WTC11 (cell line): ENCODE measurements around the gene KAT7. TPM values are rescaled to one million over a fixed set of nuclear protein-coding genes. Genes with fewer than 3 reads are reported as not detected.
A peak's percentile ranks its signal among the peaks of the same experiment; 100 is the strongest.

ENCODE experiments used
- ATAC-seq: fragments of 200-7000 bp; cut with Tn5 transposase; 2 replicates; pipeline ENCODE4 v1.10.0; 2021; ENCODE audit warnings: mild to moderate bottlenecking, moderate library complexity
- CTCF ChIA-PET: fragments of 300-600 bp; sonication (Branson Sonifier 250); formaldehyde crosslinking; loops from one replicate; lab custom pipeline; 2021; ENCODE audit warnings: antibody characterized with exemption; lab: Charles Lee
- POLR2A ChIA-PET: fragments of 350-600 bp; sonication (Branson Sonifier 250); formaldehyde crosslinking; loops from one replicate; lab custom pipeline; 2021; ENCODE audit warnings: antibody characterized with exemption; lab: Charles Lee
- DNase-seq: peaks from one replicate; pipeline ENCODE4 v3.0.0; 2021; ENCODE audit warnings: low spot score
- H3K27ac Mint-ChIP-seq: 2 replicates; pipeline ENCODE4 v1.8.0; 2021; ENCODE audit warnings: mixed read lengths
- H3K27me3 Mint-ChIP-seq: 2 replicates; pipeline ENCODE4 v1.8.0; 2021; ENCODE audit warnings: low read depth, mild to moderate bottlenecking, moderate library complexity, mixed read lengths
- H3K36me3 Mint-ChIP-seq: 2 replicates; pipeline ENCODE4 v1.8.0; 2021; ENCODE audit warnings: mixed read lengths
- H3K4me1 Mint-ChIP-seq: 2 replicates; pipeline ENCODE4 v1.8.0; 2022; ENCODE audit warnings: mixed read lengths
- H3K4me3 Mint-ChIP-seq: 2 replicates; pipeline ENCODE4 v1.8.0; 2021; ENCODE audit warnings: mild to moderate bottlenecking, moderate library complexity, mixed read lengths
- H3K9me3 Mint-ChIP-seq: 2 replicates; pipeline ENCODE4 v1.8.0; 2021; ENCODE audit warnings: mixed read lengths
- AR ChIP-seq: fragments of 250-450 bp; sonication (Bioruptor Pico); IDR thresholded peaks from 2 replicates; pipeline ENCODE4 v1.9.0; 2021; ENCODE audit warnings: mild to moderate bottlenecking
- ATF2 ChIP-seq: sonication (generic); formaldehyde crosslinking; IDR thresholded peaks from 2 replicates; pipeline ENCODE4 v1.8.1; 2022; ENCODE audit warnings: low read depth, missing genetic modification reagents, borderline replicate concordance
- FOXK1 ChIP-seq: sonication (generic); formaldehyde crosslinking; IDR thresholded peaks from 2 replicates; pipeline ENCODE4 v1.8.0; 2022; ENCODE audit warnings: mild to moderate bottlenecking, moderate library complexity, missing genetic modification reagents
- GABPB1 ChIP-seq: sonication (generic); formaldehyde crosslinking; IDR thresholded peaks from 2 replicates; pipeline ENCODE4 v1.8.1; 2023; ENCODE audit warnings: mild to moderate bottlenecking, missing genetic modification reagents
- JAZF1 ChIP-seq: fragments of 250-450 bp; sonication (Bioruptor Pico); IDR thresholded peaks from 2 replicates; pipeline ENCODE4 v1.9.0; 2021; ENCODE audit warnings: moderate library complexity, mild to moderate bottlenecking, inconsistent platforms
- MAX ChIP-seq: sonication (generic); formaldehyde crosslinking; IDR thresholded peaks from 2 replicates; pipeline ENCODE4 v1.8.0; 2022; ENCODE audit warnings: mild to moderate bottlenecking, missing genetic modification reagents
- NFE2L1 ChIP-seq: sonication (generic); formaldehyde crosslinking; IDR thresholded peaks from 2 replicates; pipeline ENCODE4 v1.8.1; 2023; ENCODE audit warnings: missing genetic modification reagents
- NR1H2 ChIP-seq: sonication (generic); formaldehyde crosslinking; IDR thresholded peaks from 2 replicates; pipeline ENCODE4 v1.9.0; 2021; ENCODE audit warnings: mild to moderate bottlenecking, moderate library complexity, missing genetic modification reagents
- PRDM15 ChIP-seq: sonication (generic); formaldehyde crosslinking; IDR thresholded peaks from 2 replicates; pipeline ENCODE4 v1.8.0; 2022; ENCODE audit warnings: missing genetic modification reagents
- RELA ChIP-seq: sonication (generic); formaldehyde crosslinking; IDR thresholded peaks from 2 replicates; pipeline ENCODE4 v1.8.1; 2022; ENCODE audit warnings: missing genetic modification reagents, mild to moderate bottlenecking, borderline replicate concordance
- SMAD3 ChIP-seq: sonication (generic); formaldehyde crosslinking; IDR thresholded peaks from 2 replicates; pipeline ENCODE4 v1.8.0; 2022; ENCODE audit warnings: missing genetic modification reagents, mild to moderate bottlenecking, borderline replicate concordance
- TP53 ChIP-seq: sonication (generic); formaldehyde crosslinking; IDR thresholded peaks from 2 replicates; pipeline ENCODE4 v1.8.1; 2023; ENCODE audit warnings: mild to moderate bottlenecking, missing genetic modification reagents
- ZNF425 ChIP-seq: fragments of 250-450 bp; sonication (Bioruptor Pico); conservative IDR thresholded peaks from 2 replicates; pipeline ENCODE4 v1.9.0; 2021; ENCODE audit warnings: mild to moderate bottlenecking
- total RNA-seq: library from RNA; stranded (reverse); gene quantifications from 3 replicates; pipeline ENCODE4 v1.2.3, GENCODE V29; 2021
- TF ChIP-seq, protein P1 (sequence below): sonication (generic); formaldehyde crosslinking; IDR thresholded peaks from 2 replicates; pipeline ENCODE4 v1.8.1; 2023; ENCODE audit warnings: mild to moderate bottlenecking, missing genetic modification reagents
- TF ChIP-seq, protein P2 (sequence below): sonication (generic); formaldehyde crosslinking; IDR thresholded peaks from 2 replicates; pipeline ENCODE4 v1.8.0; 2022; ENCODE audit warnings: mild to moderate bottlenecking, missing genetic modification reagents
- TF ChIP-seq, protein P3 (sequence below): sonication (generic); formaldehyde crosslinking; IDR thresholded peaks from 2 replicates; pipeline ENCODE4 v1.8.1; 2023; ENCODE audit warnings: mild to moderate bottlenecking, missing genetic modification reagents

KAT7 gene
- total RNA-seq, 1 experiment from 2014 or later: 199 TPM

DNA sequence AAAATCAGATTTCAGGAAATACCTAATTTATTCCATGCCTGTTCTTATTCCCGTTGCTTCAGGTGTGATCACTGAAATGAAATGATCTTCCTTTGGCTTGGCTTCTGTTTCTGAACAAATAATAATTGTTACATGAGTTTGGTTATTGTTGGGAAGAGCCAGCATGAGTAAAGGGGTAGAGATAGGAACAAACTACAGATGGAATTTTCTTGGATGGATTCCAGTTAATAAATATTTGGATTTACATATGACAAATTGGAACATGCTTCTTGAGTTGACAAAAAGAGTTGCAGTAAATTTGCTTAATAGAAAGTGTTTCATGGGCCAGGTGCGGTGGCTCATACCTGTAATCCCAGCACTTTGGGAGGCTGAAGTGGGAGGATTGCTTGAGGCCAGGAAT, 31.2 kb downstream of the KAT7 start (continued):
- TF ChIP-seq PRDM15 (CRISPR knock-in tag) (no peak), TP53 (no peak), ZNF425 (CRISPR knock-in tag) (no peak), SMAD3 (CRISPR knock-in tag) (no peak), JAZF1 (no peak), ATF2 (CRISPR knock-in tag) (no peak), RELA (CRISPR knock-in tag) (no peak)
- TF ChIP-seq, protein P1, sequence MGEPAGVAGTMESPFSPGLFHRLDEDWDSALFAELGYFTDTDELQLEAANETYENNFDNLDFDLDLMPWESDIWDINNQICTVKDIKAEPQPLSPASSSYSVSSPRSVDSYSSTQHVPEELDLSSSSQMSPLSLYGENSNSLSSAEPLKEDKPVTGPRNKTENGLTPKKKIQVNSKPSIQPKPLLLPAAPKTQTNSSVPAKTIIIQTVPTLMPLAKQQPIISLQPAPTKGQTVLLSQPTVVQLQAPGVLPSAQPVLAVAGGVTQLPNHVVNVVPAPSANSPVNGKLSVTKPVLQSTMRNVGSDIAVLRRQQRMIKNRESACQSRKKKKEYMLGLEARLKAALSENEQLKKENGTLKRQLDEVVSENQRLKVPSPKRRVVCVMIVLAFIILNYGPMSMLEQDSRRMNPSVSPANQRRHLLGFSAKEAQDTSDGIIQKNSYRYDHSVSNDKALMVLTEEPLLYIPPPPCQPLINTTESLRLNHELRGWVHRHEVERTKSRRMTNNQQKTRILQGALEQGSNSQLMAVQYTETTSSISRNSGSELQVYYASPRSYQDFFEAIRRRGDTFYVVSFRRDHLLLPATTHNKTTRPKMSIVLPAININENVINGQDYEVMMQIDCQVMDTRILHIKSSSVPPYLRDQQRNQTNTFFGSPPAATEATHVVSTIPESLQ: no peak

DNA sequence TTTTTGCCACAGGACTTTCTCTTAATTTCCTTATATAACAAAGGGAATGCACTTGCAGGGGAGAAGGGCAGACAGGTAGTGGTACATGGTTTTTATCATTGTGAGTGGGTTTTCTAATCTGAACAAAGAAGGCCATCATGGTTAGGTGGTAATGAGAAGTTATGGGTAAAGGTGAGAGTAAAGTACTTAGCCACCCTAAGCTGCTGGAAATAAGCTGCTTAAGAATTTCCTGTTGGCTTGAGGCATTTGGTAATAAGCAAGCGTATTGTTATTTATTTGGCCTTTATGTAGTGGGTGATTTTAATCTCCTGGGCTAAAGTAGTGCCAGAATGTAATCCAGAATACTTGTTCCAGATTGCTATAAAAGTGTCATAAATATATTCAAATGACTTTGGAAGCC, 32.3 kb downstream of the KAT7 start:
- POLR2A ChIA-PET: interaction anchor here (0.6 kb wide), 1 partner anchor 292 kb away, joined by 7 read pairs; no protein-coding TSS in a partner anchor
- Mint-ChIP-seq H3K4me3 (no peak overlapping the region), H3K27ac (peak overlapping the region; percentile 69; the same call in 1 of the 2 replicates), H3K36me3 (peaks cover 80% of the 10 kb centered on the region), H3K27me3 (no peaks in the 10 kb centered on the region), H3K9me3 (no peaks in the 10 kb centered on the region), H3K4me1 (peaks cover 75% of the 10 kb centered on the region)
- no peak for DNase-seq
- CTCF ChIA-PET: interaction anchor here (0.6 kb wide), 2 partner anchors 102 to 427 kb away, joined by 3 read pairs; no protein-coding TSS in a partner anchor
- ATAC-seq: no peak
- TF ChIP-seq GABPB1 (CRISPR knock-in tag): no peak
- TF ChIP-seq MAX (CRISPR knock-in tag): no peak
- no peak for TF ChIP-seq NR1H2 (CRISPR knock-in tag)
- TF ChIP-seq, protein P2, sequence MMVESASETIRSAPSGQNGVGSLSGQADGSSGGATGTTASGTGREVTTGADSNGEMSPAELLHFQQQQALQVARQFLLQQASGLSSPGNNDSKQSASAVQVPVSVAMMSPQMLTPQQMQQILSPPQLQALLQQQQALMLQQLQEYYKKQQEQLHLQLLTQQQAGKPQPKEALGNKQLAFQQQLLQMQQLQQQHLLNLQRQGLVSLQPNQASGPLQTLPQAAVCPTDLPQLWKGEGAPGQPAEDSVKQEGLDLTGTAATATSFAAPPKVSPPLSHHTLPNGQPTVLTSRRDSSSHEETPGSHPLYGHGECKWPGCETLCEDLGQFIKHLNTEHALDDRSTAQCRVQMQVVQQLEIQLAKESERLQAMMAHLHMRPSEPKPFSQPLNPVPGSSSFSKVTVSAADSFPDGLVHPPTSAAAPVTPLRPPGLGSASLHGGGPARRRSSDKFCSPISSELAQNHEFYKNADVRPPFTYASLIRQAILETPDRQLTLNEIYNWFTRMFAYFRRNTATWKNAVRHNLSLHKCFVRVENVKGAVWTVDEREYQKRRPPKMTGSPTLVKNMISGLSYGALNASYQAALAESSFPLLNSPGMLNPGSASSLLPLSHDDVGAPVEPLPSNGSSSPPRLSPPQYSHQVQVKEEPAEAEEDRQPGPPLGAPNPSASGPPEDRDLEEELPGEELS: no peak
- no peak for TF ChIP-seq NFE2L1
- TF ChIP-seq RELA (CRISPR knock-in tag): no peak
- TF ChIP-seq, protein P3, sequence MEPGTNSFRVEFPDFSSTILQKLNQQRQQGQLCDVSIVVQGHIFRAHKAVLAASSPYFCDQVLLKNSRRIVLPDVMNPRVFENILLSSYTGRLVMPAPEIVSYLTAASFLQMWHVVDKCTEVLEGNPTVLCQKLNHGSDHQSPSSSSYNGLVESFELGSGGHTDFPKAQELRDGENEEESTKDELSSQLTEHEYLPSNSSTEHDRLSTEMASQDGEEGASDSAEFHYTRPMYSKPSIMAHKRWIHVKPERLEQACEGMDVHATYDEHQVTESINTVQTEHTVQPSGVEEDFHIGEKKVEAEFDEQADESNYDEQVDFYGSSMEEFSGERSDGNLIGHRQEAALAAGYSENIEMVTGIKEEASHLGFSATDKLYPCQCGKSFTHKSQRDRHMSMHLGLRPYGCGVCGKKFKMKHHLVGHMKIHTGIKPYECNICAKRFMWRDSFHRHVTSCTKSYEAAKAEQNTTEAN (CRISPR knock-in tag): no peak
- TF ChIP-seq ATF2 (CRISPR knock-in tag): no peak
- TF ChIP-seq FOXK1 (CRISPR knock-in tag): no peak
- no peak for TF ChIP-seq AR (CRISPR knock-in tag)
